Breast epithelium (tissue), 3 donors: ENCODE results near the gene TPSB2.

Experiments used
- CTCF ChIP-seq, 3 donors: fragments of 450-650 bp; IDR thresholded peaks; one replicate each; pipeline ENCODE4 v1.5.1; 2016 to 2017; ENCODE audit warnings: antibody characterized with exemption in 3 of 3, mild to moderate bottlenecking in 3 of 3, moderate library complexity in 3 of 3
- POLR2A ChIP-seq: fragments of 450-650 bp; IDR thresholded peaks from one replicate; pipeline ENCODE4 v1.6.1; 2016; ENCODE audit warnings: antibody characterized with exemption, mild to moderate bottlenecking, moderate library complexity
- POLR2AphosphoS5 ChIP-seq, 3 donors: sonication (generic); formaldehyde crosslinking; IDR thresholded peaks; one replicate each; pipeline ENCODE4 v1.6.1; 2017; ENCODE audit warnings: antibody characterized with exemption in 3 of 3

GRCh38 chr16:1264345-1265089 lies 34.5 kb upstream of the TPSB2 start:
- TF ChIP-seq POLR2AphosphoS5 (IDR thresholded peaks at IDR 0.05) (no peak), CTCF (IDR thresholded peaks at IDR 0.05) (no peak), POLR2A (no peak)
